EL (cell line): ENCODE results near the gene FSTL4.

ENCODE experiments used
- DNase-seq: peaks from one replicate; pipeline ENCODE4 v3.0.0-alpha.2; 2016

Gene FSTL4

DNA sequence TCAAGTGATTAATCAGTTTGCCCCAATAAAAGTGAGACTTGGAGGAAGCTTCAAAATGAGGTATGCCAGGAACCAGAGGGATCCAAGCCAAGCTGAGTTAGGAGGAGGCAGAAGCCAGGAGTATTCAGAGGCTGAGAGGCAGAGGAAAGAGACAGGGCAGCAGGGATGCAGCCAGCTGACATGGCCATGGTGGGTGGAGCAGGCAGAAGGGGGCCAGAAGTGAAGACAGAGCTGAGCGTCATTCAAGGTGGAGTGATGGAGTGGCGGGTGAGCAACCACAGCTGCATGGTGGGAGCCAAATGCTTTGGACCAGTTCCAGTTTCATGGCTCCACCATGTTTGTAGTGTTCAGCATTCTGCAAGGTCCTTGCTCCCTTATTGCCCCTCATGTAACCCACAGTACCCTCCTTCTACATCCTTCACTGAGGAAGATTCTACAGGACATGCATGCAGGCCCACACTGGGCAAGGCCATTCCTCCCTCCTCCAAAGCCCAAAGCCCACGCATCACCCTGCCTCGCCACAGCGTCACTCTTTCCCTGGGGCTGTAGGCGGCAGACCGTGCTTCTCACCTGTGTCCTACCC is 100.6 kb downstream of the FSTL4 start:
- no peak for DNase-seq

DNA sequence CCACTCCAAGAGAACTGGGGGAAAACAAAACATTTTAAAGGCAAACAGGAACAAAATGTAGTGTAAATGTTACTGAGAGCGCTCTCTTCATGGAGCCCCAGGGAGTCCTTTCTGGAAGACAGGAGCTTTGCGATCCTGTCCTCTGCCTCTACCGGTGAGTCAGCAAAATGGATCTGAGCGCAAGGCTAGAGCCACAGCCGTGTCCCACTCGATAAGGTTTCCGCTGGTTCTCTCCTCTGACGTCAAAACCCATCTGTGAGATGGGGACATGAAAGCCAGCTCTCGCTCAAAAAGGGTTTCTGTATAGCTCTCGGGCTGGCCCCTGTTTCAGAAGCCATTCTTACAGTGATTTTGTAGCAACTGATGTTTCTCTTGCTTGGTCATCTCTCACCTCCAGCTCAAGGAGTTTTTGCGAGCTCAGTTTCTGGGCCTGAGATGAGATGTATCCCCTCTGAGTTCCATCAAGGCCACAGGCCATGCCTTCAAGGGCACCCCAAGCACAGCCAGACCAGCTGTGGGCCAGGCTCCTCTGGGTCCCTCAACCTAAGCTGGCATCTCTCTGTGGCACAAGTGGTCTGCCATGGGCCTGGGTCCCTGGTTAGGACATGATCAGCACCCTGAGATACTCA is 101.6 kb downstream of the FSTL4 start:
- DNase-seq, result no peak

- DNase-seq, result no peak
Measured at GRCh38 chr5:133509742-133510079, 102.6 kb downstream of the FSTL4 start.

DNA sequence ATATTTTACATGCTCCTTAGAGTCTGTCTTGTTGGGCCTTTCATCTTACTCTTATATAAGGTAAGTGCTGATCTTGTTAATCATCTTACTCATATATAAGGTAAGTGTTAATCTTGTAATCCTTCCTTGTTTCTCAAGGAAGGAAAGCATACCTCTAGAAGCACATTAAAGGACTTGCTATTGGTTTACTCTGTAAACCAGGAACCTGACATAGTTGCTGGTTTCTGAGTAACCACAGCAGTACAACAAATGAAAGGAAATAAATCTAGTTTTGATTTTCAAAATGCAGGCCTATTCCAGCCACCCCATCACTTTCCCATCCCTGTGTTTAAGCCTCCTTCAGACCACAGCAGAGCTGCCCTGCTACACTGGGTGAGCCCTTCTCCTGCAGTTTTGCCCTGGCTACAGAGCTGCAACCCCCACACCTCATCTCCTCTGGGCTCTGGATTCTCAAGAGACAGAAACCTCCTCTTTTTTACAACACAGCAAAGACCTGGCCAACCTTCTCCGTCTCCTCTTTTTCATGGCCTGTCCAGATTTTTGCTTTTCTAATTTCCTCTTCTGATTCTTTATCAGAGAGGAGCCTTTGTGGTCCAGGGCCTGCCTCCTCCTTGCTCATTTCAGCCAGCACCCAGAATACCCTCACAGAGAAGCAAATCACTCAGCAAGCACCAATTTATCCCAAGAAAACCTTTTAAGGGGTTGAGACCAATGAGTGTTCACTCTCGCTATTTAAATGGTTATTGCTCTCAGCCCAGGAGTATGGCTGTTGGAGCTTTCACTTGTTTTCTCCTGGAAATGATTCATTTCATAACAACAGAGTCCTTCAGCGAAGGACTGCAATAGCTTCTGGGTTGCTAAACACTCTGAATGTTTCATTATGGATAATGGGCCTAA is 103.2 kb downstream of the FSTL4 start:
- no peak for DNase-seq

DNA sequence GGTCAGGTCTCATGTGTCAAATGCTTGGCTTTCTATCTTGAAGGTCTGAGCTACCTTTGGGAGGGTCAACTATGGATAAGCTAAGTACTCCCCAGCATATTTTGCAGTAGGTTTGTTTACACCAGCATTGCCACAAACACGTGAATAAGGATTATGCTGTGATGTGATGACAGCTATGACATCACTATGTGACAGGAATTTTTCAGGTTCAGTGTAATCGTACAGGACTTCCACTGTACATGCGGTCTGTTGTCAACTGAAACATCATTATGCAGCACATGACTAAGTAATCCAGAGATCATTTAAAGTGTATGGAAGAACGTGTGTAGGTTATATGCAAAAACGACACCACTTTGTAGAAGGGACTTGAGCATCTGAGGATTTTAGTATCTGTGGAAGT is 104.0 kb downstream of the FSTL4 start:
- no peak for DNase-seq

DNA sequence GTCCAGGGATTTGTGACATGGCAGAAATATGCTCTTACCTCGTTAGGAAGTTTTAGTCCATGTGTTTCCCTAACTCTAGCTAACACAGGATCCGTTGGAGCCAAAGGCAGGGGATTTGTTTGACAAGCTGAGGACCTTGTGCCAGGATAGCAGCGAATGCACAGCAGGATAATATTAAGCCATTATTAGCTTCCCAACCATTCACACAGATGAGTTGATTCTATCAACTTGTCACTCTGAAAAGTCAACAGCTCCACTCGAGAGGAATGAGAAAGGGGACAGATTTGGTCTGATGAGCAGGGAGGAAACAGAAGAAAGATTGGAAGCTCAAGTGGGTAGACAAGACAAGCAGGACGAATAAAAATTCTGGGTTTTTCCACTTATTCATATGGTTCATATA is 106.2 kb downstream of the FSTL4 start:
- no peak for DNase-seq

- no peak for DNase-seq
Measured at GRCh38 chr5:133503511-133503910, 108.8 kb downstream of the FSTL4 start.

DNA sequence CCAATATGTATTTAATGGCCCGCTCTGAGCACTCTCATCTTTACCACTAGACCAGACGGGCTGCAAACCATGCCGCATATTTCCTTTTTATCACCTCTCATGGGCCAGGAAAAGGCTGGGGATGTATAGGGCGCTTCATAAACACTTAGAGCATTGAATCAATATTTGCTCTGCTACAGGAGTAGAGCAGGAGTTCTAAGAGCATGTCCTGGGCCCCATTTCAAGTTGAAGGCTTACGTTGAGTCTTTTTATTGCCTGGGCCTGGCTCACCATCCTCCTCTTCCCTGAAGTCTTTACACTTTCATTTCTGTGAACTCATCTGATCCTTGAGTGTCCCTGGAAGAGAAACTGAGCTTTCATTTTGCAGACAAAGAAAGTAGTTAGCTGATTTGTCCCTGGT is 112.4 kb downstream of the FSTL4 start:
- DNase-seq, result no peak

DNA sequence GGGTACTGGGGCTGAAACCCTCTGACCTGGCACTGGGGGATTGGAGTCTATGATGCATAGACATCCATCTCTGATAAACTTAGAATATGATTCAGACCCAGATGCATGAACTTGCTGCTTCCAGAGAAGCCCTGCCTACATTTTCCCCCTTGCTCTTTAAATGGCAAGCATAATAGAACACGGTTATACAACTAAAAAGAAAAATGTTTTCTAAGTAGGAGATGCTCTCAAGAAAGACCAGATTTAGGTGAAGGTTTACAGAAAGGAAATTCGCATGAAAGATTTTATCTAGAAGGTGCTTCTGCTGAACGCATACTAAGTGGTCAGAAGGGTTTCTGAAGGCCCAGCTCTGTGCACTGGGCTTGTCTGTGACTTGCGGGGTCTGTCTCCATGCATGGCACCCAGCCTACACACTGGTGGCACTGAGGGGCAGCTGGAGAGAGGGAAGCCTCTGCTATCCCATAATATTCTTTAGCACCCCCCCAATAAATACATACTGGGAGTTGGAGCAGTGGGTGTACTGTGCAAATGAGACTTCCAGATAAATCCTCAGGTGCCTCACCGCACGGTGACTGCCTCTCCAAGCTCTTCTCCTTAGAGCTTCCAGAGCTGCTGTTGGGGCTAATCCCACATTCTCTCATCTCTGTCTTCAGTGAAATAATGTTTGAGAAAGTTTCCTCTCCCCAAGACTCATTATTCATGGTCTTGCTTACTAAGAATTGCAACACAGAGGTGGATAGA is 114.6 kb downstream of the FSTL4 start:
- DNase-seq, result no peak

DNA sequence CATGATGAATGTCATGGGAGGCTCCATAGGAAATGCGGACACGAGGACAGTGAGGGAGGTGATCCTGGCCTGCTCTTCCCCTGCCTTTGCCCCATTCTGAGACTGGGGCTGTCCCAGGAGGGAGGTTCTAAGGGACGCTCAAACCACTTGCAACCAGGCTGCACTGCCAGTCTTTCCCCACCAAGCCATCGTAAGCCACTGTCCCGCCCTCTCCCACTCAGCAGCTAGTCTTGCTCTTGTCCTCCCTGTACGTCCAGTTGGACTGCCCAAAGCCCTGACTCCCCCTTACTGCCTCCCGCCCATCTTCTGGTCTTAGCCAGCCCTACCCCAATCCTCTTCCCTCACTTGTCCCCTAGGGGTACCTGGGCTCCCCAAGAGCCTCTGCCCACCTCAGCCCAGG is 115.7 kb downstream of the FSTL4 start:
- no peak for DNase-seq

GRCh38 chr5:133494923-133495246 is 117.5 kb downstream of the FSTL4 start:
- DNase-seq, result no peak

DNA sequence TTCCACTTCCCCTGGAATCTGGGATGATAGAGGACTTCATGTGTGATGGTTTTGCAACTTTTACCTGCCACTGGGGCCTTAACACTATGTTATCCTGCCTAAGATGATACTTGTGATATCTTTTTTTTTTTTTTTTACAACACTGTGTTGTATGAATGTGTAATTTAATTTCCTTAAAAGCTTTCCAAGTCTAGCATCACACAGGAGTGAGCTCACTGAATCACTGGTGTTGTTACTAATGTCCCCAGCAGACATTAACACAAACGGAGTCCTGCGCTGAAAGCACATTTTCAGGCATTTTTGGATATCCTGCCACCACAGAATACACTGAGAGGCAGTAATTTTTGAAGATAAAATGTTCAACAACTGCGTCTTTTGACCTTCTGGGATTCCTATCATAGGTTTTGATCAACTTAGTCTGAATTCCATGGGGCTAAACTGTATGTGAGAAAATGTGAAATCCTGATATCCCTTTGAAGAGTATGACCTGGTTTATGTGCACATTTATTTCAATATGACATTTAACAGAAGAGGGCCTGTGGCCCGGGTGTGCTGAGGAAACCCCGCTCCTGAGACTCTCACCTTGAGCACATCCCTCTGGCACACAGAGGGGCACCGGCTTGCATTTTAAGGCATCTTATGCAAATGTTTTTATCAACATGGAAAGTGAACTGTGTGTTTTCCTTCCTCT is 118.0 kb downstream of the FSTL4 start:
- no peak for DNase-seq

GRCh38 chr5:133489632-133490031 is 122.7 kb downstream of the FSTL4 start:
- no peak for DNase-seq

GRCh38 chr5:133487093-133487492 is 125.2 kb downstream of the FSTL4 start:
- DNase-seq, result no peak

DNA sequence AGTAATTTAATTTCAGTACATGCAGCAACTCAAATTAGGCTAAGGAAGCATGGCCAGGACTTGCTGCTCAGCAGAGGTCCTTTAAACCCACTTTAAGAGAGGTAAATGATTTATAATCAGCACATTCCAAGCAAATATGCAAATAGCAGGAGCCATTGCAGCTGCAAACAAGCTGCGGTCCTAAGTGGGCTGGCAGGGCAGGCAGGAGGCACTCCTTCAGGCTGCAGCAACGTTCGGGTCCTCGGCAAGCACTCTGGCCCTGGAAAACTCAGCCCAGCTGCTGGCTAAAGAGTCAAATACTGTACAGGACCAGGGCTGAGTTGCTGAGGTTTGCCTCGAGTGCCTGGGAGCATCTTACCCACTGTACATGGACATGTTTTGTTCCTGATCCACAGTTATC is 126.9 kb downstream of the FSTL4 start:
- DNase-seq, result no peak

GRCh38 chr5:133483406-133484090 is 128.8 kb downstream of the FSTL4 start:
- no peak for DNase-seq

- no peak for DNase-seq
Measured at GRCh38 chr5:133482028-133482427, 130.3 kb downstream of the FSTL4 start.

DNA sequence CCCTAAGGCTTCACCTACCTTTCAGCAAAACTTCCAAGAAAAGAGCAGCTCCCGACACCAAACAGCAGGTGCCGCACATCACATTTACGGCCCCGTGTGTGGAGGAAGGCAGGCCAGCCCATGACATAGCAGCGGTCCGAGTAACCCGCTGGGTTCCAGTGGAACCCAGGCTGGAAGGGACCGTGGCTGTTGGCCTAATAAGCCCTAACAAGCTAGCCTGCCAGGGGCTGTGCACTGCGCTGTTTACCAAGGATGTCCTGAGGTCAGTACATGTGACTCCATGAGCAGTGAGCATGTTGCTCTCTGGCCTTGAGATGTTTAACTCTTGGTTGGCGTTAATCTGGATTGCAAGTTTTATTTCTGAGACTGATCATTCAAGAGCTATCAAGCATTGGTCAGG is 131.5 kb downstream of the FSTL4 start:
- DNase-seq, result no peak

GRCh38 chr5:133480366-133480765 is 132.0 kb downstream of the FSTL4 start:
- DNase-seq, result no peak

GRCh38 chr5:133478199-133478985 is 133.9 kb downstream of the FSTL4 start:
- DNase-seq, result no peak

DNA sequence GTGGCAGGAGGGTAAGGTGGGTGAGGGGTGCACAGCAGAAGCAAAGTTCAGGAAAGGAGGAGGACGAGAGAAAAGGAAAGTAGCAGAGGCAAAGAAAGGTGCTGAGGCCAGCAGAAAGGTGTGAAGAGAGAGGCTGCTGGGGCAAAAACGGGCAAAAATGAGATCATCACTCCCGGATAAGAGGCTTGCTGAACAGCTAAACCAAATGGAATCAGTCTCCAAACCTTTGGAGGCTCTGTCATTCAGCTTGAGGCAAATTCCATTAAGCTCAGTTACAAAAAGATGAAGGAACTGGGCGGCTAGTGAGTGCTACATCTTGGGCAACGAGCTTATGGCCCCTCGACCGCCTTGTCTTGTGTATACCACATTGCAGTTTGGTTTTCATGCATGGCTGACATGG is 136.4 kb downstream of the FSTL4 start:
- DNase-seq, result peak; percentile 49
